Umbilical cord (tissue), 2 donors: ENCODE measurements around the gene LRG1. TPM values are rescaled to one million over a fixed set of nuclear protein-coding genes. Genes with fewer than 3 reads are reported as not detected.
"Not testable (repeated sequence)": the region's sequence is repeated elsewhere in the genome, so short reads cannot be mapped to it uniquely, and the experiment has no call there.

Experiments used
- DNase-seq: peaks from one replicate; pipeline ENCODE4 v3.0.0-alpha.2; 2015; ENCODE audit warnings: low spot score
- total RNA-seq: library from RNA; depleted of rRNA; stranded (reverse); fragments of >200 nt; gene quantifications from one replicate; pipeline ENCODE4 v1.2.3, GENCODE V29; 2014; ENCODE audit warnings: low replicate concordance; ENCODE audit not compliant: insufficient read depth

LRG1 gene
- total RNA-seq, 1 donor from 2014 or later = 5.5 TPM

DNA sequence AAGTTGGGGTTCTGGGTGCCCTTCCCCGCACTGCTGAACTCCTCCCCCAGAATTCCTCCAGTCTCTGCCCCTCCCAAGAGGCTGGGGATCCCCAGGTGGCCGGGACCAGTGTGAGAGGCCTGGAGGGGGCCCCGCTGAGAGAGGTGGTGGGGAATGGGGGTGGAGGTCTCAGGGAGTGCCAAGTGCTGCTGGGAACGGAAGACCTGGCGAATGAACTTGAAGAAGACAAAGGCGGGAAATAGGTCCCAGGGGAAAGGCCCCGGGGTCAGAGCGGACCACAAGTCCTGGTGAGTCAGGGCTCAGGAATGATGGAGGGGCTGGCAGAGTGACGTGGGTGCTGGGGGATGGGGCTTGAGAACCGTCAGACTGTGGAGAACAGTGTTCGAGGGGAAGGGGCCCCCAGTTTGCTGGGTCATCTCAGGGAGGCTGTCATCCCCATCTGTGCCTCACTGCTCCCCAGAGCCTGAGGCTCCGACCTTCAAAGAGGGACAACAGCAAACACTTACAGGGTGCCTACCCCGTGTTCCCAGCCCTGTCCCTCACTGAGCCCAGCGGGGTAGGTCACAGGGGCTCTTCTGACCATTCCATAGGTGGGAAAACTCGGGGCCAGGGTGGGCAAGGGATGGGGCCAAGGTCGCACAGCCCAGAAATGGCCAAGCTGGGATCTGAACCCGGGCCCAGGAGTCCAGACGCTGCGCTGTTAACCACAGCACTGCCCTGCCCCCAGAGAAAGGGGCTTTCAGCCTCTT, 35.6 kb upstream of the LRG1 start:
- peak; percentile 89 for DNase-seq

DNA sequence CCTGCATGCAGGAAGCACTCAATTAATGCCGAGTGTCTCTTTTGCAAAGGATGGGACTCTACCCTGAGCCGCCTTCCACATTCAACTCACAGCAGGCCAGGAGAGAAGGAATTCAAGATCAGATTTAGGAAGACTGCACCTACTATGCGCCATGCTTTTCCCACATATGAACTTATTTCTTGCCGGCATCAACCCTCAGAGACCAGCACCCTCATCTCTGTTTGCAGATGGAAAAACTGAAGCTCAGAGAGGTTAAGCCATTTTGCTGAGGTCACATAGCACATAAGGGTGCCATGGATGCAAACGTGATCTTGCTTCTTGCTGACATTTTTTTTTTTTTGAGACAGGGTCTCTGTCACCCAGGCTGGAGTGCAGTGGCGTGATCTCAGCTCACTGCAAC, 33.8 kb upstream of the LRG1 start:
- no peak for DNase-seq

DNA sequence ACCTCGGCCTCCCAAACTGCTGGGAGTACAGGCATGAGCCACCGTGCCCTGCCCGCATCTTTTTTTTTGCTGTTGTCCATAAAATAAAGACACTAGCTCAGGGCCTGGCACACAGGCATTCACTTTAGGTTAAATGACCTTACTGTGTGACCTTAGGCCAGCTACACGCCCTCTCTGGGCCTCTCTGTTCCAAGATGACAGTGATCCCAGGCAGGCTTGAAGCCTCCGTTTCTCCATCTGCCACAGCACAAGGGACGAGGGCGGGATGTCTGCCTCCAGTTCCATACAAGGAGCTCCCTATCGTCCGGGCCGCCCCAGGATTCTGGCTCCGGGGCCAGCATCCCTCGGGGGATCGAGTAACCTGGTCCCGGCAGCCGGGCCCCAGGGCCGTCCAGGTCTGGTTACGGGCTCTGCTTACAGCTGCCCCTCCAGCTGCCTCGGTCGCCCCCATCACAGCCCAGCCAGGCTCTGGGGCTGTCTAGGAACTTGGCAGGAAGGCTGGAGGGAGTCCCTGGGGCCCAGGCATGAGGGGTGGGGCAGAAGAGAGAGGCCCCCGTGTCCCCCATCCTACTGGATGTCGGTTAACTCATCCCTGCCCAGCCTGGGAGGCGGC, 31.6 kb upstream of the LRG1 start:
- DNase-seq = peak; percentile 91

DNA sequence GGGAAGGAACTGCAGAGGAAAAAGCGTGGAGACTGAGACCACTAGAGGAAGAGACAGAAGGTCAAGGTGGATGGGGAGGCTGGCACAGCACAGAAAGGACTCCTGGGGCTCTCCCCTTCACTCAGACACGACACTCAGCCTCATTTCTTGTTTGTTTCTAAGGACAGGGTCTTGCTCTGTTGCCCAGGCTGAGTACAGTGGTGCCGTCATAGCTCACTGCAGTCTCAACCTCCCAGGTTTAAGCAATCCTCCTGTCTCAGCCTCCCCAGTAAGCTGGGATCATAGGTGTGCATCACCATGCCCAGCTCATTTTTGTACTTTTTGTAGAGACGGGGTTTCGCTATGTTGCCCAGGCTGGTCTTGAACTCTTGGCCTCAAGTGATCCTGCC, 31.1 kb upstream of the LRG1 start:
- DNase-seq = no peak

DNA sequence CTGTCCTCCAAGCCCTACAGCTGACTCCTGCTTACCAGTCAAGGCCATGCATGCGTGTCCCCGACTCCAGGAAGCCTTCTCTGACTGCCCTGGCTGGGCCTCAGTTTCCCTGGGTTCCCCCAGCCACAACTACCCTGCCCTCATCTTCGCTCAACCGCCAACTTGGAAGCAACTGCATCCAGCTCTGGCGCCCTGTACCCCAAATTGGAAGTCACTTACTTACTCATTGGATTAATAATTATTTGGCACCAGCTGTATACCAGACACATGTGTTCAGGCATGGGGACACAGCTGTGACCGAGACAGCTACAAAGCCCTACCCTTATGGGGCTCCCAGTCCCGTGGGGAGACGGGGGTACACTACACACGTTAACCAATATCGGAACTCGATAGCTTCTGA, 30.6 kb upstream of the LRG1 start:
- no peak for DNase-seq

DNA sequence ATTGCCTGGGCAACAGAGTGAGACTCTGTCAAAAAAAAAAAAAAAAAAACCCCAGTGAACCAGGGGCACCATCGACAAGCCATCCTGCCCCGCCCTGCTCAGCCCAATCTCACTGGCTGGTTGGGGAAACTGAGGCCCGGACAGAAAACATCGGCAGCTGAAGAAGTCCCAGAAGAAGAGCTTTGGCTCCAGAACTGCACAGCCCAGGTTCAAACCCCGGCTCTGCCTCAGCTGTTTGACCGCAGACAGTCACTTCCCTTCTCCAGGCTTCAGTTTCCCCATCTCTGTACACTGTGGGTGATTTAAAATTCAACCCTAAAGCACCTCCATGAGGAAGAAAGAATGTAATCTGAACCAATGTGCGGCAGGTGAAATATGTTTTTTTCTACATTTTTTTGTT, 29.1 kb upstream of the LRG1 start:
- no peak for DNase-seq

DNA sequence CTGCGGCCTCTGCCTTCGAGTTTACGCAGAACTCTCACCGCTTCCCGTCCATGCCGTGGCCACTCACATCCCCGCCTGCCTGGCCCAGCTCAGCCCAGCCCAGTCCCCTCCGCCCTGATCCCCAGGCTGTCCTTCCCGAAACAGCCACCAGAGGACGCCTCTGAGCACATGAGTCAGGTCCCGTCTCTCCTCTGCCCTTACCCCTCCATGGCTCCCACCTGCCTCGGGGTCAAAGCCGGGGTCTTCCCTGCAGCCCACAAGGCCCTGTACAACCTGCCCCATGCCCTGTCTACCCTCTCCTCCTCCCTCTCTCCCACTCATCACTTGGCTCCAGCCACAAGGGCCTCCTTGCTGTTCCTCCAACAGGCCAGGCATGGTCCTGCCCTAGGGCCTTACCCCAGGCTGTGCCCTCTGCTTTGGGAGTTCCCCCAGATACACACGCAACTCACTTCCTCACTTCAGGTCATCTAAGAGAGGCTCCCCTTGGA, 27.8 kb upstream of the LRG1 start:
- DNase-seq = peak; percentile 29

DNA sequence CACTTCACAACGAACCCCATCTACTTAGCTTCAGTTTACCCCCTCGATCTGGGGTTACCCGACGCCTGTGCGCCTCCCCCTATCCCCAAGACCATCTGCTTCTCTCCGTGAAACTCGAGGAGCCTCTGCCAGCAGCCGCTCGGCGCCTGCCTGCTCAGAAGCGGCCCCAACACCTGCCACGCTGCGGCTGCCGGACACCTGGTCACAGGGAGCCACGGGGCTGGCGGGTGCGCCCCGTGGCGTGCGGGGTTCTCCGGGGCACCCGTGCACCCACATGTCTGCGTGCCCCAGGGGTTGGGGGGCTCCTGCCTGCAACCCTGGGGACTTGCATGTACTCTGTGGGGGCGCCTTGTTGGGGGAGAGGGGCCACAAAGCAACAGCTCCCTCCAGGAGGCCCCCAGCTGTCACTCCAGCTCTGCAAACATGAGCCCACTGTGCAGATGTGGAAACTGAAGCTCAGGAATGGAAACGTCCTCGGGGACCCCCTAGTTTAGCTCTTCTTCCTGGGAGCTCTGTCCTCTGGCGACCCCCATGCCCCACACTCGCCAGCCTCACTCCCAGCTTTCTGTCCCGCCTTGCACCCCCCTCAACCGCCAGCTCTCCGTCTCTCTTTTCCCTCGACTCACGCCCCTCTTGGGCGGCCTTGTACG, 26.7 kb upstream of the LRG1 start:
- DNase-seq = no peak

DNA sequence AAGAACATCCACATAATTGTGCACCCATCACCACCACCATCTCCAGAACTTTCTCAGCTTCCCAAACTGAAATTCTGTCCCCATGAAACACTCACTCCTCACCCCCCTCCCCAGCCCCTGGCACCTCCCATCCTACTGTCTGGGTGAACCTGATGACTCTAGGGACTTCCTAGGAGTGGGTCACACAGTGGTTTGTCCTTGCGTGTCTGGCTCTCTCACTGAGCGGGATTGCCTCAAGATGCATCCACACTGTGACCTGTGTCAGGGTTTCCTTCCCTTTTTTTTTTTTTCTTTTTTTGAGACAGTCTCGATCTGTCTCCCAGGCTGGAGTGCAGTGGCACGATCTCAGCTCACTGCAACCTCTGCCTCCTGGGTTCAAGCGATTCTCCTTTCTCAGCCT, 23.7 kb upstream of the LRG1 start:
- not testable (repeated sequence) for DNase-seq

DNA sequence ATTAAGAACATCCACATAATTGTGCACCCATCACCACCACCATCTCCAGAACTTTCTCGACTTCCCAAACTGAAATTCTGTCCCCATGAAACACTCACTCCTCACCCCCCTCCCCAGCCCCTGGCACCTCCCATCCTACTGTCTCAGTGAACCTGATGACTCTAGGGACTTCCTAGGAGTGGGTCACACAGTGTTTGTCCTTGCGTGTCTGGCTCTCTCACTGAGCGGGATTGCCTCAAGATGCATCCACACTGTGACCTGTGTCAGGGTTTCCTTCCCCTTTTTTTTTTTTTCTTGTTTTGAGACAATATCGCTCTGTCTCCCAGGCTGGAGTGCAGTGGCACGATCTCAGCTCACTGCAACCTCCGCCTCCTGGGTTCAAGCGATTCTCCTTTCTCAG, 22.2 kb upstream of the LRG1 start:
- DNase-seq = not testable (repeated sequence)

DNA sequence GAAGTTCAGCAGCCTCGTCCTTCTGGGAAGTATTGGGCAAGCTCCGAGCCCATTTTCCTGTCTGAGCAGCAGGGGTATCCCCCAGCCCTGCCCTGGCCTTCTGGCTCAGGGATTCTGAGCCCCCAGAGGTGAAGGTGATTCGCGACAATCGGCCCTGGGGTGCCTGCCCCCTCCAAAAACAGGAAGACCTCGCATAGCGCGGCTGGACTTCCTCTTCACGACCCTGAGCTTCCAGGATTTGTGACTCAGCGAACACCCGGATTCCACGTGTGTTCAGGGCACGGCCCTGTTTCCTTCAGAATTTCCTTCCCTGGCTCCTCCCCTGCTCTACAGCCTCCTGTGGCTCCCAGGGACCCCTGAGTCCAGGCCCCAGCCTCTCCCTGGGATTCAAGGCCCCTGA, 19.7 kb upstream of the LRG1 start, which contains the start of gene SEMA6B:
SEMA6B (minus strand) TSS at position 116 of the 400 bp plus-strand sequence. CDS start 1,227 bp downstream, outside the sequence.
- no peak for DNase-seq

DNA sequence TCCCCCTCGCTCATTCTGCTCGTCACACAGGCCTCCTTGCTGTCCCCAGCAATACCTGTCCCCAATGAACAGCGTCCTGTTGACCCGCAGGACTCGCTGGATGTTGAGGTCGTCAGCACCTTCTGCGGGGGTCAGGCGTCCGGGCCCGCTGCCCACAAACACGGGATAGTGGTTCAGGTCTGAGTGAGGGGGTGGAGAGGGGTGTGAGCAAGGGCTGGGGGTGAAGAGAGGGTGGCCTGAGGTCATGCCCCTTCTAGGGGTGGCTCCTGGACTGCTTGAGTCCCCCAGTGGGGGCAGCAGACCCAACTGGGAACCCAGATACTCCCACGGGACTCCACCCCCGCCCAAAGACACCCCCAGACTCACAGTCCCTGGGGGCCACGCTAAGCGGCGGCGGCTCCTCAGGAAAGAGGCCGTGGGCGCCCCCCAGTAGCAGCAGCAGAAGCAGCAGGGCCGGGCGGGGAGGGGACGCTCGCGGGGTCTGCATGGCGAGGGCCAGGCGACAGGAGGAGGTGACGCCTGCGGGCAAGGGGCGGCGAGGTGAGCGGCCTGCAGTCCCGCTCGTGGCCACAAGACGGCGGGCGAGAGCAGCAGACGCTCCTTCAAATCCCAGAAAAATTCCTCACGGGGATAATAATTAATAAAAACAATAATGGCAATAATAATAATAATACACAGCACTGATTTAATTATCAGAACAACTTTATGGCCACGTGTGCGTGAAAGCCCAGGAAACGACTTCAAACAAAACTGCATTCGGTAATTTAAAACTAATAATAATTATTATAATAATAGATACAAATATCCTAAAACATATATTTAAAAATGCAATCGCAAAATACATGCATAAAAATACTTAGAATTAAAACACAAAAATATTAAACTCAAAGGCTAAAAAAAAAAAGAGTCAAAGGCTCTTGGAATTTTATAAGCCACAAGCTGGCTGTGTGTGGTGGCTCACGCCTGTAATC, 18.4 kb upstream of the LRG1 start:
- DNase-seq = no peak

DNA sequence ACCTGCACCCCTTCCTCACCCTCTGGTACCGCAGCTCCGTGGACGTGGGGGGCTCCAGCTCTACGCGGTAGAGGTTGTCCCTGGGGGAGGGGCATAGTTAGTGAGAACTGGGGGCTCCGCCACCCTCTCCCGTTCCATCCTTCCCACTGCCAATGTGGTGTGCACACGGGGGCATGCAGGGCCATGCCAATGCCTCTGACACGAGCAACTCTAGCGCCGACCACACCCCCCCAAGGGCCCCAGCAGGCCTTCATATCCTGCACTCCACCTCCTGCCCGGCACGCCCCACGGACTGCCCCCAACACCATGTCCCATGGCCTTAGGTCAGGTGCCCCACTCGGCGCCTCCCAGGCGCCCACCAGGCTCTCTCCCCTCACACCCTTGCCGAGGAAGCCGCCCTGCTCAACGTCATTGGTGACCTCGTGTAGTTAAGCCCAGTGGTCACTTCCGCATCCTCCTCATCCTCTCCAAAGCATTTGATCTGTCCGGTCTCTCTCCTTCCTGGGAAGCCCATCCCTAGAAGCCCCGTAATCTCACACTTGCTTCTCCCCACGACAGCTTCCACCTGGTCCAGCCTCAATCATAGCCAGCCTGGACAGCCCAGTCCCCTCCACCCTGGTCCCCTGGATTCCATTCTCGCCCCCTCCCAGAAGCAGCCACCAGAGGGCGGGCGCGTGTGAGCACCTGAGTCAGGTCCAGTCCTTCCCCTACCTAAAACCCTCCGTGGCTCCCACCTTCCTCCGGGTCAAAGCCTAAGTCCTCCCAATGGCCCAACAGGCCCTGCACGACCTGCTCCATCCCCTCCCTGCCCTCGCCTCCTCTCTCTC, 17.5 kb upstream of the LRG1 start:
- DNase-seq = no peak

DNA sequence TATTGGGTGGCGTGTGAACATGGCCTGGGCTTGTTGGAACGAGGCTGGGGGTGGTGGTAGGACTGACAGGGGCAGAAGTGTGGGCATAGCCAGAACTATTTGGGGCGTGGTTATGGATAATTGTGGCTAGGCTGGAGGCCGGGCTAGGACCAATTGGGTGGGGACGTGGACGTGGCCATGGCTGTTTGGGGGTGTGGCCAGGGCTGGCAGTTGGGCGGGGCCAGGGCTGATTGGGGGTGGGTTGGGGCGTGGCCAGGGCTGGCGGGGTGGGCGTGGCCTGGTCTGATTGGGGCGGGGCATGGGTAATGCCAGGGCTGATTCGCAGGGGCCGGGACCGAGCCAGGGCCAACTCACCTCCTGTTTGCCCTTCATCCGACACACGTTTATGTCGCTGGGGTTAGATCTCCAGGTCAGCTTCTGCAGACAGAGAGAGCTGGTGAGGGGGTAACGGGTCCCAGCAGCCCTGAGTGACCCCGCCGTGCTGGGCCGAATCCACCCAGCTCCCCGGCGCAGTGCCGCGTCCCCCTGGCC, 16.8 kb upstream of the LRG1 start:
- no peak for DNase-seq

DNA sequence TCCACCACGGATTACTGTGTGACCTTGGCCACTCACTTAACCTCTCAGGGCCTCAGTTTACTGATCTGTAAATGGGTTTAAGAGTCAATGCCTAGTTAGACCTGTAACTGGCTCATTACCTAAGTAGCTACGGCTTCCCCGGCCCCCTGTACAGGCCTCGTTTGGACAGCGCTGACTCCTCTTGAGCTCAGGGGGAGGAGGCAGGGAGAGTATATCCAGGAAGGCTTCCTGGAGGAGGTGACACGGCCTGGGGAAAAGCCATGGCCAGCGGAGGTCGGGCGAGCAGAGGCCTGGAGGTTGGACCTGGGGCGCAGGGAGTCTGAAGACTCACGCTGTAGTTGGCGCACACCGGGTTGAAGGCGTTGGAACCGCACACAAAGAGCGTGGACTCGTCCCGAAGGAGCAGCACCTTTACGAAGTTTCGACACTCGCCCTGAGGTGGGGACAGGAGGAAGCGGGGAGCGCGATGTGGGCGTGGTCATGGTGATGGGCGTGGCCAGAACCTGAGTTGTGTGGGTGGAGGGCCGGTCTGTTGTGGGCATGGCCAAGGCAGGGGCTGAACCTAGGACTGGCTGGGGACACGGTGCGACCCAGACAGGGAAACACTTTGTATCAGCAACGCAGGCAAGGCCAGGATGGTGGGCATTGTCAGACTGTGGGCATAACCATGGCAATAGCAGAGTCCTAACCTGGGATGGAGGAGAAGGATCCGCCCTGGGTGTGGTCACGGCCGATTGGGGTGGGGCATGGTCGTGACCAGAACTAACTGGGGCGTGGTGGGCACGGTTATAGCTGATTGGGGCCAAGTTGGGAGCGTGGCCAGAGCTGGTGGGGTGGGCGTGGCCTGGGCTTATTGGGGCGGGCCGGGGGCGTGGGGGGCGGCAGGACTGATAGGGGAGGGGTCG, 16.1 kb upstream of the LRG1 start:
- no peak for DNase-seq

DNA sequence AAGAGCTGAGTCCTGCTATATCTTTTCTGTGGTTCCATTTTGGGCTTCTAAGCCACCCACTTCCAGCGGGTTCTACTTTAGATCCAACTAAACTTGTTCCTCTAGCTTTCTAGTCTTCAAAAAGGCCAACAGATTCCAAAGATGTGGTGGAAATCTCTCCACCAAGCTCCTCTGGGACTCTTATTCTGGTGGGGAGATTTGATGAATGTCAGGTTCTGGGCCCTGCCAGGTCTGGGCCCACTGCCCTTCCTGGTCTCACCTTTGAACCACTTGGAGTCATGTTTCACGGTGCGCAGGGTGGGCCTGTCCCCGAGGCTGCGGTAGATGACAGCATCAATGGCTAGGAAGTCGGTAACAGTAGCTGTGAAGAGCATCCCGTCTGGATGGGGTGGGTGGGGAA, 14.9 kb upstream of the LRG1 start:
- no peak for DNase-seq

DNA sequence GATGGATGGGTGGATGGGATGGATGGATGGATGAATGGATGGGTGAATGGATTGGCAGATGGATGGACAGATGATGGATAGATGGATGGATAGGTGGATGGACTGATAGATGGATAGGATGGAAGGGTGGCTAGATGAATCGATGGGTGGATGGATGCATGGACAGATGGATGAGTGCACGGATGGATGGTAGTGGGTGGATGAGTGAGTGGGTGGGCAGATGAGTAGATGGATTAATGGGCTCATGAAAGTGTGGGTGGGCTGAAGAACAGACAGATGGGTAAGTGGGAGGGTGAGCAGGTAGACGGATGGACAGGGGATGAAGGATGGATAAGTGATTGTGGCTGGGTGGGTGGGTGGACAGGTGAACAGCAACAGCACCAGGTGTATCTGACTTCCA, 13.9 kb upstream of the LRG1 start:
- DNase-seq = no peak

DNA sequence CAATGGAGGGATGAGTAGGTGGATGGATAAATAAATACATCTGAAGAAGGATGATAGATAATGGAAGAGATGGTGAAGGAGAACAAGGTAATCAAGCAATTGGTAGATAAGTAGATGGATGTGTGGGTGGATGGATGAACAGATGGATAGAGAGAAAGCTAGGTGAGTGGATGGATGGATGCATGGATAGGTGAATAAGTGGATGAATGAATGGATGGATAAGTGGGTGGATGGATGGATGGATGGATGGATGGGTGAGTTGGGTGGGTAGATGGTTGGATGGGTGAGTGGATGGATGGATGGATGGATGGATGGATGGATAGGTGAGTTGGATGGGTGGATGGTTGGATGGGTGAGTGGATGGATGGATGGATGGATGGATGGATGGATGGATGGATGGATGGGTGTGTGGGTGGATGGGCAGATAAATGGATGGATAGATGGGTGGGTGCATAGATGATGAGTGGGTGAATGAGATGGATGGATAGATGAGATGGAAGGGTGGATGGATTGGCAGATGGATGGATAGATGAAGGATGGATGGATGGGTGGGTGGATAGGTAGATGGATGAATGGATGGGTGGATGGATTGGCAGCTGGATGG, 13.4 kb upstream of the LRG1 start:
- no peak for DNase-seq

DNA sequence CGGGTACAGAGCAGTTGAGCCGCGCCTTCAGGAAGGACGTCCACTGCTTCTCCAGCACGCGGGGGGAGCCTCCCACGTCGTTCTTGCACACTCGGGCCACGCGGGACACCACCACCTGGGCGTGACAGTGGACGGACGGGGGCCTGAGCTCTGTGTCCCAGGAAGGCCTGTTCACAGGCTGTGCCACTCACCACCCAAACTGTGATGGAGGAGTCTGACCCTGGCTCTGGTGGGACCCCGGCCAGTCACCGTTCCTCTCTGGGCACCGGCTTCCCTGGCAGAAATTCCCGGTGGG, 12.6 kb upstream of the LRG1 start:
- no peak for DNase-seq
